ENCODE results near the gene LRRFIP1. TPM values are rescaled to one million over a fixed set of nuclear protein-coding genes. Genes with fewer than 3 reads are reported as not detected.

The LRRFIP1 gene
- total and polyA plus RNA-seq, 2 of the 13 experiments (the other 11 are each of a cell fraction or from before 2014, with no cell fraction given): 15.9 to 40.5 TPM

DNA sequence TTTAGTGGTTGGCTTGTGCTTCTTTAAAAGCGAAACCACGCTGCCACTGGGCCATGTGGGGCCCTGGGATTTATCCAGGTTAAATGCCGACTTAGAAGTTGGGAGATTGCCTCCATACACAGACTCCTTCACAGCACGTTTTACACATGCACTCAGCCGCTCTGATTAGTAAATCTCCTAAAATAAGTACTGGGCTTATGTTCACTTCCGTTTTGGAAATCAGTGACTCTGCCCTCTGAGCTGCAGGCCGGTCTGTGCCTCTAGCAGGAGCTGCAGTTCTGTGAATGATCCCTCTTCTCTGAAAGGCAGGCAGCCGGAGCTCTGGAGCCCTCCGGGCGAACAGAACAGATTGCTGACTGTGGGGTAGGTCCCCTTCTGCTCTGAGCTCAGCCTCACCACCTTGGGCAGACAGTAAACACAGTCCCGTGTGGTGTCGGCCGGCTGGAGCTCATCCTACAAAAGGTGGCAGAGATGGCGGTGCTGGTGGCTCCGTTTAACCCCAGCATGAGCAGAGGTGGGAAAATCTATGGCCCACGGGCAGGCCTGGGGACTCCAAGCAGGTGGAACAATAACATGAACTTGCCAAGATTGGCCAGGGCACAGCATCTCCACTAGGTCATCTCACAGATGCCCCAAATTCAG lies 27.1 kb upstream of the LRRFIP1 start (continued):
- TF ChIP-seq ZBTB40 (IDR thresholded peaks at IDR 0.05) (no peak), ZBTB40 (CRISPR knock-in tag; IDR thresholded peaks at IDR 0.05) (0 out of 2 replicates have a peak, but pooled peaks have one; percentile 47), TFE3 (CRISPR knock-in tag; IDR thresholded peaks at IDR 0.05) (no peak), ZNF547 (CRISPR knock-in tag; IDR thresholded peaks at IDR 0.05) (peak; percentile 26; the same call in 1 of the 2 replicates), ZNF451 (CRISPR knock-in tag; IDR thresholded peaks at IDR 0.05) (0 out of 2 replicates have a peak, but pooled peaks have one; percentile 29), TFDP2 (CRISPR knock-in tag; IDR thresholded peaks at IDR 0.05) (peak; percentile 31; the same call in 1 of the 2 replicates), MYC (CRISPR knock-in tag; IDR thresholded peaks at IDR 0.05; ENCODE audit: borderline replicate concordance) (peak; percentile 52; the same call in 1 of the 2 replicates), MTA1 (CRISPR knock-in tag; IDR thresholded peaks at IDR 0.05; ENCODE audit: borderline replicate concordance) (peak; percentile 41; the same call in 1 of the 2 replicates), POGZ (CRISPR knock-in tag; IDR thresholded peaks at IDR 0.05) (no peak), HIVEP1 (CRISPR knock-in tag; IDR thresholded peaks at IDR 0.05) (no peak), BORCS8-MEF2B (CRISPR knock-in tag; IDR thresholded peaks at IDR 0.05) (peak; percentile 62; the same call in 1 of the 2 replicates), ZNF503 (CRISPR knock-in tag; IDR thresholded peaks at IDR 0.05) (0 out of 2 replicates have a peak, but pooled peaks have one; percentile 49), PLRG1 (conservative IDR thresholded peaks at IDR 0.05) (no peak)
- TF ChIP-seq, protein P1, sequence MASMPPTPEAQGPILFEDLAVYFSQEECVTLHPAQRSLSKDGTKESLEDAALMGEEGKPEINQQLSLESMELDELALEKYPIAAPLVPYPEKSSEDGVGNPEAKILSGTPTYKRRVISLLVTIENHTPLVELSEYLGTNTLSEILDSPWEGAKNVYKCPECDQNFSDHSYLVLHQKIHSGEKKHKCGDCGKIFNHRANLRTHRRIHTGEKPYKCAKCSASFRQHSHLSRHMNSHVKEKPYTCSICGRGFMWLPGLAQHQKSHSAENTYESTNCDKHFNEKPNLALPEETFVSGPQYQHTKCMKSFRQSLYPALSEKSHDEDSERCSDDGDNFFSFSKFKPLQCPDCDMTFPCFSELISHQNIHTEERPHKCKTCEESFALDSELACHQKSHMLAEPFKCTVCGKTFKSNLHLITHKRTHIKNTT (CRISPR knock-in tag; IDR thresholded peaks at IDR 0.05): no peak

Data from HepG2 (cell line).